Keratinocyte (primary cell): ENCODE results near the gene RNF166. TPM values are rescaled to one million over a fixed set of nuclear protein-coding genes. Genes with fewer than 3 reads are reported as not detected.

Experiments used
- DNase-seq: peaks from one replicate; pipeline ENCODE4 v3.0.0-alpha.2; 2011; ENCODE audit warnings: low read depth, missing footprints, low spot score
- FAIRE-seq: peaks from 2 replicates; lab custom pipeline; 2011; peaks lifted over from hg19 to GRCh38; lab: Jason Lieb, UNC
- H2AFZ ChIP-seq: 2 replicates; pipeline ENCODE4 v1.6.0; 2012; ENCODE audit warnings: low read length, control low read depth, inconsistent platforms; ENCODE audit not compliant: control insufficient read depth
- H3K27ac ChIP-seq: 2 replicates; pipeline ENCODE4 v1.5.1; 2011; ENCODE audit warnings: low read length; ENCODE audit not compliant: control insufficient read depth, insufficient read depth
- H3K27me3 ChIP-seq: 3 replicates; pipeline ENCODE4 v1.6.0; 2011; ENCODE audit warnings: low read length; ENCODE audit not compliant: control insufficient read depth, insufficient read depth; ENCODE audit errors: extremely low read depth
- H3K36me3 ChIP-seq, 2 experiments: 2 replicates in 1 of 2; 3 replicates in 1 of 2; pipeline ENCODE4 v1.5.1; 2011; ENCODE audit warnings: low read length in 2 of 2, mild to moderate bottlenecking in 1 of 2; ENCODE audit not compliant: control insufficient read depth in 2 of 2, insufficient read depth in 2 of 2; ENCODE audit errors: extremely low read depth in 1 of 2
- H3K4me1 ChIP-seq: 3 replicates; pipeline ENCODE4 v1.5.1; 2011; ENCODE audit warnings: low read length; ENCODE audit not compliant: control insufficient read depth, insufficient read depth; ENCODE audit errors: extremely low read depth
- H3K4me2 ChIP-seq: 3 replicates; pipeline ENCODE4 v1.6.0; 2011; ENCODE audit warnings: low read depth, low read length; ENCODE audit not compliant: control insufficient read depth, insufficient read depth; ENCODE audit errors: extremely low read depth
- H3K4me3 ChIP-seq, 3 experiments: fragments of 200-600 bp in 1 of 3; sonication (generic) in 1 of 3; 2 replicates in 2 of 3; 3 replicates in 1 of 3; pipeline ENCODE4 v1.5.1; 2011 to 2016; ENCODE audit warnings: low read length in 3 of 3, mild to moderate bottlenecking in 3 of 3, control low read depth in 2 of 3, inconsistent platforms in 1 of 3, low read depth in 1 of 3, mixed read lengths in 1 of 3, mixed run types in 1 of 3, moderate library complexity in 1 of 3; ENCODE audit not compliant: control insufficient read depth in 2 of 3, insufficient read depth in 2 of 3; ENCODE audit errors: extremely low read depth in 1 of 3
- H3K79me2 ChIP-seq: 2 replicates; pipeline ENCODE4 v1.6.0; 2012; ENCODE audit warnings: low read length; ENCODE audit not compliant: control insufficient read depth, insufficient read depth
- H3K9ac ChIP-seq: 3 replicates; pipeline ENCODE4 v1.6.0; 2011; ENCODE audit warnings: low read length; ENCODE audit not compliant: control insufficient read depth, insufficient read depth; ENCODE audit errors: extremely low read depth
- H3K9me1 ChIP-seq: 3 replicates; pipeline ENCODE4 v1.6.0; 2011; ENCODE audit warnings: low read length; ENCODE audit not compliant: control insufficient read depth, insufficient read depth; ENCODE audit errors: extremely low read depth
- H3K9me3 ChIP-seq: 2 replicates; pipeline ENCODE4 v1.5.1; 2012; ENCODE audit warnings: low read depth, low read length; ENCODE audit not compliant: control insufficient read depth
- H4K20me1 ChIP-seq: 3 replicates; pipeline ENCODE4 v1.6.0; 2011; ENCODE audit warnings: low read length; ENCODE audit not compliant: control insufficient read depth, insufficient read depth; ENCODE audit errors: extremely low read depth
- CTCF ChIP-seq, 3 experiments: IDR thresholded peaks in 1 of 3; conservative IDR thresholded peaks in 1 of 3; optimal IDR thresholded peaks in 1 of 3; 2 replicates in 2 of 3; 3 replicates in 1 of 3; pipeline versions ENCODE3 to v1.5.1; 2011; ENCODE audit warnings: low read length in 3 of 3, mild to moderate bottlenecking in 3 of 3, moderate library complexity in 2 of 3, control low read depth in 1 of 3, inconsistent platforms in 1 of 3; ENCODE audit not compliant: insufficient read depth in 2 of 3; ENCODE audit errors: extremely low read depth in 1 of 3
- EZH2 ChIP-seq: IDR thresholded peaks from one replicate; pipeline ENCODE4 v1.6.1; 2012; ENCODE audit warnings: inconsistent platforms, mild to moderate bottlenecking, low read length, moderate library complexity
- dilution Hi-C: fragments of 300-500 bp; cut with MboI; formaldehyde crosslinking; loops from one replicate; pipeline ENCODE4 v1.7.0; 2020; ENCODE audit warnings: low sequenced_read_pairs; ENCODE audit not compliant: extremely low pct_ligation_motif_present
- polyA plus RNA-seq, 5 experiments: library from polyadenylated mRNA; depleted of rRNA in 3 of 5; stranded (reverse) in 3 of 5; stranded (forward) in 1 of 5; unstranded in 1 of 5; fragments of >200 nt; gene quantifications; 1 replicate in 1 of 5; 2 replicates in 3 of 5; 3 replicates in 1 of 5; pipeline versions ENCODE4 v1.2.1 to v1.2.3, GENCODE V29; 2011 to 2012; ENCODE audit warnings: missing spikeins in 2 of 5, low read depth in 1 of 5, low replicate concordance in 1 of 5

RNF166 gene
- polyA plus RNA-seq, 1 donor (not counting 4 experiments of a cell fraction or from before 2014, with no cell fraction given), result 3.4 TPM

- FAIRE-seq (no peak), DNase-seq (no peak)
- H4K20me1 ChIP-seq, result no peaks in the 10 kb centered on the region
- no peaks in the 10 kb centered on the region for H3K9me3 ChIP-seq
- no peak overlapping the region for H3K9ac ChIP-seq
- H3K4me1 ChIP-seq, result no peaks in the 10 kb centered on the region
- dilution Hi-C loops, result no loop called here
- H3K4me2 ChIP-seq, result no peak overlapping the region
- no peaks in the 10 kb centered on the region for H3K79me2 ChIP-seq
- no peak overlapping the region for H3K27ac ChIP-seq
- H3K36me3 ChIP-seq, result peaks cover under 1 to 4% of the 10 kb centered on the region in 2 experiments
- H3K4me3 ChIP-seq, result no peak overlapping the region
- H3K27me3 ChIP-seq, result peaks cover 41% of the 10 kb centered on the region
- H2AFZ ChIP-seq, result no peak overlapping the region
- no peaks in the 10 kb centered on the region for H3K9me1 ChIP-seq
- TF ChIP-seq EZH2, result no peak
- no peak for TF ChIP-seq CTCF (optimal IDR thresholded peaks at IDR 0.05 in 1 of 3, IDR thresholded peaks at IDR 0.05 in 1 of 3, conservative IDR thresholded peaks at IDR 0.05 in 1 of 3; ENCODE audit: extremely low read depth in 1 of 3, insufficient read depth in 2 of 3, low read length in 3 of 3)
Measured at GRCh38 chr16:88695218-88695617, 11.0 kb downstream of the RNF166 start.

GRCh38 chr16:88694221-88695087 is 11.8 kb downstream of the RNF166 start:
- Histone ChIP-seq H3K4me2 (no peak overlapping the region), H3K27ac (no peak overlapping the region), H3K4me1 (no peaks in the 10 kb centered on the region), H3K36me3 (peaks cover 0 to 4% of the 10 kb centered on the region in 2 experiments), H3K9ac (no peak overlapping the region), H2AFZ (no peak overlapping the region), H3K9me1 (no peaks in the 10 kb centered on the region), H4K20me1 (no peaks in the 10 kb centered on the region), H3K9me3 (no peaks in the 10 kb centered on the region), H3K4me3 (no peak overlapping the region), H3K79me2 (no peaks in the 10 kb centered on the region), H3K27me3 (peaks cover 42% of the 10 kb centered on the region)
- no peak for FAIRE-seq
- TF ChIP-seq EZH2, result no peak
- TF ChIP-seq CTCF (optimal IDR thresholded peaks at IDR 0.05 in 1 of 3, IDR thresholded peaks at IDR 0.05 in 1 of 3, conservative IDR thresholded peaks at IDR 0.05 in 1 of 3; ENCODE audit: extremely low read depth in 1 of 3, insufficient read depth in 2 of 3, low read length in 3 of 3), result no peak
- no peak for DNase-seq
- dilution Hi-C loops, result no loop called here
